SK-N-SH treated with all-trans-retinoic acid at 6 μM for 48 hours (cell line): Measurements from ENCODE around the gene RBFOX1.

ENCODE experiments used
- CREB5 ChIP-seq: fragments of 250-450 bp; sonication (Bioruptor Pico); IDR thresholded peaks from 2 replicates; pipeline ENCODE4 v1.5.1; 2020; ENCODE audit warnings: low read depth, mild to moderate bottlenecking, moderate library complexity
- ISL1 ChIP-seq: fragments of 250-450 bp; sonication (Bioruptor Pico); IDR thresholded peaks from 2 replicates; pipeline ENCODE4 v2.1.2; 2022; ENCODE audit warnings: mild to moderate bottlenecking, moderate library complexity
- PATZ1 ChIP-seq: fragments of 250-450 bp; sonication (Bioruptor Pico); IDR thresholded peaks from 2 replicates; pipeline ENCODE4 v1.8.0; 2020; ENCODE audit warnings: mild to moderate bottlenecking, moderate library complexity, borderline replicate concordance
- POU6F1 ChIP-seq: fragments of 250-450 bp; sonication (Bioruptor Pico); IDR thresholded peaks from 2 replicates; pipeline ENCODE4 v1.8.0; 2021; ENCODE audit warnings: low read depth, mild to moderate bottlenecking, moderate library complexity, borderline replicate concordance
- PPARA ChIP-seq: fragments of 250-450 bp; sonication (Bioruptor Pico); IDR thresholded peaks from 2 replicates; pipeline ENCODE4 v1.5.0; 2020; ENCODE audit warnings: mild to moderate bottlenecking, borderline replicate concordance
- RARB ChIP-seq: fragments of 250-450 bp; sonication (Bioruptor Pico); IDR thresholded peaks from 2 replicates; pipeline ENCODE4 v1.8.0; 2021; ENCODE audit warnings: mild to moderate bottlenecking, moderate library complexity
- TCF4 ChIP-seq: fragments of 250-450 bp; sonication (Bioruptor Pico); IDR thresholded peaks from 2 replicates; pipeline ENCODE4 v1.8.0; 2021; ENCODE audit warnings: mild to moderate bottlenecking, moderate library complexity, borderline replicate concordance
- TSHZ2 ChIP-seq: fragments of 250-450 bp; sonication (Bioruptor Pico); IDR thresholded peaks from 2 replicates; pipeline ENCODE4 v1.5.0; 2020; ENCODE audit warnings: mild to moderate bottlenecking, moderate library complexity
- ZC3H10 ChIP-seq: fragments of 250-450 bp; sonication (Bioruptor Pico); IDR thresholded peaks from 2 replicates; pipeline ENCODE4 v1.5.1; 2021; ENCODE audit warnings: mild to moderate bottlenecking, moderate library complexity
- ZNF70 ChIP-seq: fragments of 450-650 bp; formaldehyde crosslinking; IDR thresholded peaks from 2 replicates; pipeline ENCODE4 v1.5.0; 2020; ENCODE audit warnings: mild to moderate bottlenecking, moderate library complexity

GRCh38 chr16:7313170-7313569 lies 19.5 kb upstream of the RBFOX1 start:
- TF ChIP-seq PPARA (CRISPR knock-in tag), result no peak
- TF ChIP-seq PATZ1, result no peak
- TF ChIP-seq CREB5 (CRISPR knock-in tag), result no peak
- no peak for TF ChIP-seq TSHZ2
- TF ChIP-seq ISL1, result no peak
- TF ChIP-seq RARB (CRISPR knock-in tag), result no peak
- no peak for TF ChIP-seq ZNF70 (CRISPR knock-in tag)
- TF ChIP-seq POU6F1, result no peak
- no peak for TF ChIP-seq TCF4 (CRISPR knock-in tag)
- no peak for TF ChIP-seq ZC3H10 (CRISPR knock-in tag)
